ENCODE data around the gene PDZD4. TPM values are rescaled to one million over a fixed set of nuclear protein-coding genes. Genes with fewer than 3 reads are reported as not detected.

PDZD4 gene
- total and polyA plus RNA-seq, 2 experiments from 2014 or later = 30.5 to 230 TPM

- no peaks in the 10 kb centered on the region; the same call in 1 of the 2 replicates for H3K4me1 ChIP-seq (ENCODE audit: insufficient read depth)
- H3K79me2 ChIP-seq (replicated peaks; ENCODE audit: insufficient read depth) = no peaks in the 10 kb centered on the region
- no peak for ATAC-seq
- no peak for DNase-seq (ENCODE audit: low spot score)
- peaks cover 17% of the 10 kb centered on the region for H3K4me1 Mint-ChIP-seq
- no peak overlapping the region for H3K4me3 Mint-ChIP-seq
- H3K27me3 ChIP-seq (ENCODE audit: insufficient read depth) = no peaks in the 10 kb centered on the region
- H3F3A ChIP-seq (replicated peaks; ENCODE audit: low read depth) = no peaks in the 10 kb centered on the region
- H3K9me3 Mint-ChIP-seq = no peaks in the 10 kb centered on the region
- H4K20me1 ChIP-seq (replicated peaks; ENCODE audit: insufficient read depth) = no peaks in the 10 kb centered on the region
- no peak overlapping the region for H3K27ac Mint-ChIP-seq
- H3K4me3 ChIP-seq = no peak overlapping the region
- H3K9me2 ChIP-seq (ENCODE audit: insufficient read depth) = no peaks in the 10 kb centered on the region
- TF ChIP-seq JUNB (IDR thresholded peaks at IDR 0.05; ENCODE audit: unreplicated experiment) (no peak), REST (IDR thresholded peaks at IDR 0.05; ENCODE audit: unreplicated experiment) (no peak), NANOG (IDR thresholded peaks at IDR 0.05; ENCODE audit: borderline replicate concordance) (no peak), EZH2phosphoT487 (IDR thresholded peaks at IDR 0.05; ENCODE audit: unreplicated experiment) (no peak), CREB1 (CRISPR knock-in tag; IDR thresholded peaks at IDR 0.05; ENCODE audit: low read depth) (no peak), ZNF331 (CRISPR knock-in tag; IDR thresholded peaks at IDR 0.05; ENCODE audit: low read depth) (no peak), STAT1 (IDR thresholded peaks at IDR 0.05; ENCODE audit: unreplicated experiment) (no peak), ETS1 (IDR thresholded peaks at IDR 0.05) (no peak), ZNF462 (CRISPR knock-in tag; IDR thresholded peaks at IDR 0.05) (no peak), ZNF114 (CRISPR knock-in tag; IDR thresholded peaks at IDR 0.05) (no peak), CTCF (conservative IDR thresholded peaks at IDR 0.05; ENCODE audit: low read depth in 2 of 2) (no peak), EZH2 (IDR thresholded peaks at IDR 0.05; ENCODE audit: low read depth, unreplicated experiment) (no peak)
- peaks cover 4% of the 10 kb centered on the region for H3K27me3 Mint-ChIP-seq (ENCODE audit: insufficient read depth, low read depth, poor library complexity)
- no peak overlapping the region for H2AFZ ChIP-seq
- H3K4me2 ChIP-seq = no peak overlapping the region
- no peak overlapping the region for H3K27ac ChIP-seq (ENCODE audit: low read depth)
- H3K36me3 ChIP-seq (ENCODE audit: insufficient read depth) = no peaks in the 10 kb centered on the region
- peaks cover 23% of the 10 kb centered on the region for H3K36me3 Mint-ChIP-seq (ENCODE audit: low read depth)
Observed at GRCh38 chrX:153867671-153868070, 37.3 kb upstream of the PDZD4 start.

Measured in GM23338 (cell line).